ENCODE data around the gene PBX4.

The PBX4 gene

GRCh38 chr19:19527371-19527656, 91.2 kb downstream of the PBX4 start:
- DNase-seq (ENCODE audit: extremely low read depth, insufficient read length), result no peak
- Histone ChIP-seq H3K27me3 (replicated peaks; ENCODE audit: control insufficient read depth, insufficient read depth, low read length) (no peaks in the 10 kb centered on the region), H3K4me3 (replicated peaks; ENCODE audit: low read depth, low read length) (no peak overlapping the region), H3K36me3 (ENCODE audit: control insufficient read depth, insufficient read depth, low read length) (peaks cover 13% of the 10 kb centered on the region)
- no peak for TF ChIP-seq CTCF (IDR thresholded peaks at IDR 0.05; ENCODE audit: insufficient read depth, low read length, poor library complexity, severe bottlenecking)

- no peak for DNase-seq (ENCODE audit: extremely low read depth, insufficient read length)
- no peak overlapping the region for H3K4me3 ChIP-seq (replicated peaks; ENCODE audit: low read depth, low read length)
- no peaks in the 10 kb centered on the region for H3K27me3 ChIP-seq (replicated peaks; ENCODE audit: control insufficient read depth, insufficient read depth, low read length)
- H3K36me3 ChIP-seq (ENCODE audit: control insufficient read depth, insufficient read depth, low read length), result peaks cover 12% of the 10 kb centered on the region
- no peak for TF ChIP-seq CTCF (IDR thresholded peaks at IDR 0.05; ENCODE audit: insufficient read depth, low read length, poor library complexity, severe bottlenecking)
Observed at GRCh38 chr19:19526581-19527370, 91.7 kb downstream of the PBX4 start.

GRCh38 chr19:19525611-19526380, 92.7 kb downstream of the PBX4 start:
- H3K36me3 ChIP-seq (ENCODE audit: control insufficient read depth, insufficient read depth, low read length), result peaks cover 12% of the 10 kb centered on the region
- H3K4me3 ChIP-seq (replicated peaks; ENCODE audit: low read depth, low read length), result no peak overlapping the region
- no peaks in the 10 kb centered on the region for H3K27me3 ChIP-seq (replicated peaks; ENCODE audit: control insufficient read depth, insufficient read depth, low read length)
- DNase-seq (ENCODE audit: extremely low read depth, insufficient read length), result no peak
- no peak for TF ChIP-seq CTCF (IDR thresholded peaks at IDR 0.05; ENCODE audit: insufficient read depth, low read length, poor library complexity, severe bottlenecking)

- TF ChIP-seq CTCF (IDR thresholded peaks at IDR 0.05; ENCODE audit: insufficient read depth, low read length, poor library complexity, severe bottlenecking), result peak; percentile 8
- Histone ChIP-seq H3K36me3 (ENCODE audit: control insufficient read depth, insufficient read depth, low read length) (peaks cover 19% of the 10 kb centered on the region), H3K4me3 (replicated peaks; ENCODE audit: low read depth, low read length) (no peak overlapping the region), H3K27me3 (replicated peaks; ENCODE audit: control insufficient read depth, insufficient read depth, low read length) (no peaks in the 10 kb centered on the region)
- no peak for DNase-seq (ENCODE audit: extremely low read depth, insufficient read length)
Observed at GRCh38 chr19:19524053-19524452, 94.4 kb downstream of the PBX4 start.

- TF ChIP-seq CTCF (IDR thresholded peaks at IDR 0.05; ENCODE audit: insufficient read depth, low read length, poor library complexity, severe bottlenecking), result no peak
- Histone ChIP-seq H3K27me3 (replicated peaks; ENCODE audit: control insufficient read depth, insufficient read depth, low read length) (no peaks in the 10 kb centered on the region), H3K36me3 (ENCODE audit: control insufficient read depth, insufficient read depth, low read length) (peaks cover 17% of the 10 kb centered on the region), H3K4me3 (replicated peaks; ENCODE audit: low read depth, low read length) (no peak overlapping the region)
- DNase-seq (ENCODE audit: extremely low read depth, insufficient read length), result no peak
Observed at GRCh38 chr19:19523177-19523576, 95.3 kb downstream of the PBX4 start.
